ENCODE results near the gene FLAD1.

FLAD1 gene

DNA sequence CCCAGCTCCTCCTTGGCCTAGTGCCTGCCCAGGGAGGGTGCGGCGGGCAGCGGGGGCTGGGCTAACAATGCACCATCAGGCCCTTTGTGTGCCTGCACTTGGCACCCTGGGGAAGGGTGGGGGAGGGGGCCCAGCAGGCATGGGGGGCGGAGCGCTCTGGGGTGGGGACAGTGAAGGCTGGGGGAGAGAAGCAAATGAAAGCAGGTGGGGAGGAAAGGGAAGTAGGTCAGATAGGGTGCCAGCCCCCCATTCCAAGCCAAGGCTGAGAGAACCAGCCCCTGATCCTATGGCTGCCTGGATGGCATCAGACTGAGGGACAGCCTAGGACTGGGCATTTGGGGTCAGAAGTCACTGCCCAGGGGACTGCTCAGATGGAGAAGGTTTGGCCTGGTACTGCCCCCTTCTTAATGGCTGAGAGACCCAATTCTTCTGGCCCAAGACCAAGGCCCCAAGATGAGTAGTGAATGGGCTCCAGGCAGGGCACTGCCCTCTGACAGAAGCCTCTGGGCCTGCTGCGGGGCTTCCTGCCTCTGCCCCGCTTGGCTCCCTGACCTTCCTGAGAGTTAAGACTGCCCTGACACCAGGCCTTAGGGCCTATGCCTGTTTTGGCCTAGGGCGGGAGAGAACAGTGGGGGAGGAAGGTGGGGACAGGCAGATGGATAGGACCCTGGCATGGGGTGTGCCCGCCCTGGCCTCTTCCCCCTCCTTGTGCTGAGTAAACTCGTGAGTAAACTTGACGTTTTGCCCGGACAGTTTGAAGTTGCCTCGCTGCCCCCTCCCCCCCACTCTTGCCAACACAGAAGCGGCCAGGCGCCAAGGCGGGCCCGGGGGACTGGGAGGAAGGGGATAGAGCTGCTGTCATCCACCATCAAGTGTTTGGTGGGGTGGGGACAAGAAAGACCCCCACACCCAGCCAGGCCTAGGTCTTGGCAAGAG, 22.2 kb downstream of the FLAD1 start:
- peak in 3 of 4 experiments; percentile 49 to 62 (median 60) for DNase-seq

DNA sequence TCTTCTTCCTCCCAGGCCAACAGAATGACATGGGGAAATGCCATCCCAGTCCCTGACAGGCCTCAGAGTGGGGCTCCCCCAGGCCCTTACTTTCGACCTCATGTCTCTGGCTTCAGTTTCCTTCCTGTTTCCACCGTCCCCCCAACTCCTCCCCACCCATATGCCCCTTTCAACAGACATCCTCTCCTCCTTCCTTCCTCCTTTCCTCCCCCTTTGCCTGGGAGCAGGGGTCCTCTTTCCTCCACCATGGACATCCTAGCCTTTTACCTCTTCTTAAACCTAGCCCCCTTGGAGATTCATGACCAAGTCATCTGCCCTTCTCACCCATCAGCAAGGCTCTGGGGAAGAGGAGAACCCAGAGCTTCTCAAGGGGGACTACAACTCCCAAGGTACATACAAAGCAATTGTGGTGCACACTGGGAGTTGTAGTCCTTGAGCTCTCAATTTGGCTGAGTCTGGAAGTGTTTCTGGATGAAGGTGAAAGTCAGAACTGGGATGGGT, 23.5 kb downstream of the FLAD1 start:
- peak in 3 of 4 experiments; percentile 73 to 75 (median 74) for DNase-seq

DNA sequence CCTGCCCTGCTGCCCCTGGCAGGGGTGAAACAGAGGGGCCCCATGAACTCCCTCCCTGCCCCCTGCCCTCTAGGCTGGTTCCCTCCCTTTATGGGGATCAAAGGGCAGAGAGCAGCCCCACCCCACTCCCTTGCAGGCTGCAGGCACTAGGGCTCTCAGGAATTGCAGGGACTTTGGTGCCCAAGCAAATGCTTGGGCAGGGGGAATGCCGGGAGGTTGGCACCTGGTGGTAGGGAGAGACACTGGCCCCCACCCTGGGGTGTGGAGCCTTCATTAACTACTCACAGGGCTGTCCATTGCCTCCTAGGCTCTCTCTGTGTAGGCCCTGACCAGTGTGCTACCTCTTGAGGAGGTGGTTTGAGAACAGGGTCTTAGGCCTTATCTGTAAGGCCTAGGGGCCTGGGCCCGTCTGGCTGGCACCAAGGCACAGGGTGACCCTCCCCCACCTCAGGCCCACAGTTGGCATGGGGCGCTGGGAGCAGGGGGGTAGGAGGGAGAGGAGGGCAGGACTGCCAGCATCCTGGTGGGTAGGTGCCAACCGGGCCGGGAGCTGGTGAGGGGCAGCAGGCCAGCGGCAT, 24.2 kb downstream of the FLAD1 start:
- no peak for DNase-seq

DNA sequence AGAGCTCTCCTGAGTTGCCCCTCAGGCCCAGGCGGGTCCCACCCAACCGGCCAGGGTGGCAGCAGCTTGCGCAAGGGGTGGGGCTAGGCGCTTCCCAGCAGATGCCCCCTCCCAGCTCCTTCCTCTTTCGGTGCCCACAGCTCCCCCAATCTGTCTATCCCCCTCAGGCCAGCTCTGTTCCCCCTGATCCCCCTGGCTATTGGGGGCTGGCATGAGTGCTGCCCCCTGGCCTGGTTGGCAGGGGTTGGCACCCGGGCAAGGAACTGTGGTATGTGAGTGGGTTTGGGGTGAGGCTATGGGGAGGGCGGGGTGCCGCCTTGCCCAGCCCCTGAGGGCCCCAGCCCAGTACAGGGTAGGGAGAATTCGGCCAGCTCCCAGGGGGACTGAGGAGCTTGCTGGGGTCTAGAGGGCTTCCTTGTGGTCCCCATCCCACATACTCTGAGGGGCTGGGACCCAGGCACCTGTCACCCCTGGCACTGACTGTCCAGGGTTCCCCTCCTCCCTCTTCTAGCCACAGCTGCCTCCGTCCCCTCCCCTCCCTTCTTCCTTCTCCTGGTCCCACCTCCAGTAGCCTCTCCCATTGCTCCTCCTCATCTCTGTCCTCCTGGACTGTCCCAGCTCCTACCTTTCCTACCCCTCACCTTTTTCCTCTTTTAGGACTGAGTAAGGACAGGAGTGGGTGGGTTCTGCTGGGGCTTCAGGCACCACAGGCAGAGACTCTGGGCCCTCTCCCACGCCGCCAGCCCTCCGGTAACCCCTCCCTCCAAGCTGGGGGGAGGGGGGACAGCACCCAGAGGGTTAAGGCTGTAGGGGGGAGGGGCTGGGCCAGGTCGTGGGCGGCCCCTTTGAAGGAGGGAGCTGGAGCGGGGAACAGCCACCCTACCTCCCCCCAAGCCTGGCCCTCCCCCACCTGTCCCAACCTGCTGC, 25.1 kb downstream of the FLAD1 start:
- DNase-seq: peak in 3 of 4 experiments; percentile 32 to 70 (median 62)

DNA sequence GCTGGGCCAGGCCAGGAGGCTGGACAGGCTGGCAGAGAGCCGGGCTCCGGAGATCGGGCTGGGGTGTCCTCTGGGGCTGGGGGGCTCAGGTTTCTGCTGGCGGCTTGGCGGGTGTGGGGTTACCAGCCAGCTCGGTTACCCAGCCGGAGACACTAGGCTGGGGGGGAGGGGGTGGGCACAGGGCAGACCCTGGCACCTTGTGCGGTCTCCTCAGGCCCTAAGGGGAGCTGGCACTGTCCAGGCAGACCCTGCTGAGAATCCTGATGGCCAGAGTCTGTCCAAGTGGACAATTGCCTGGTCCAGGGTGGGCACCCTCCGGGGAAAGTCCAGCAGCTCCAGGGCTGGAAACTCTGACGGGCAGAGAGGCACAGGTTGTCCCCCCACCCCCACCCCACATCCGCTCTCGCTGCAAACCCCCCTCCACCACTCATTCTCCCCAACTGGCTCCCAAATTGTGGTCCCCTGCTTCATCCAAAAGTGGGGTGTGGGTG, 26.1 kb downstream of the FLAD1 start:
- DNase-seq: no peak

DNA sequence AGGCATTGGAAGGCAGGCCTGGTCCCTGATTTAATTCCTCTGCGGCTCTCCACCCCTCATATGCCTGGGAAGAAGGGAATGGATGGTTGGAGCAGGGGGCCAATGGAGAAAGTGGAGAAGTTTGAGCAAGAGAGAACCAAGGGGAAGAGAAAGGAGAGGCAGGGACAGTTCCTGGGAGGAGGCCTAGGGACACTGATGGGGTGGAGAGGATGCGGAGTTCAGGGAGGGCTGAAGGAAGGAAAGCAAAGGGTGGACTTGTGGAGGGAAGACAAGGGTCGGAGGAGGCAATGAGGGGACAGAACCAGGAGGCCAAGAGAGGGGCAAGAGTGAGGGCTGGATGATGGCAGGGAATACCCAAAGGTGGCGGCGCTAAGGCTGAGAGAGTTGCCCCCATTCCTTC, 26.6 kb downstream of the FLAD1 start:
- DNase-seq: no peak

DNA sequence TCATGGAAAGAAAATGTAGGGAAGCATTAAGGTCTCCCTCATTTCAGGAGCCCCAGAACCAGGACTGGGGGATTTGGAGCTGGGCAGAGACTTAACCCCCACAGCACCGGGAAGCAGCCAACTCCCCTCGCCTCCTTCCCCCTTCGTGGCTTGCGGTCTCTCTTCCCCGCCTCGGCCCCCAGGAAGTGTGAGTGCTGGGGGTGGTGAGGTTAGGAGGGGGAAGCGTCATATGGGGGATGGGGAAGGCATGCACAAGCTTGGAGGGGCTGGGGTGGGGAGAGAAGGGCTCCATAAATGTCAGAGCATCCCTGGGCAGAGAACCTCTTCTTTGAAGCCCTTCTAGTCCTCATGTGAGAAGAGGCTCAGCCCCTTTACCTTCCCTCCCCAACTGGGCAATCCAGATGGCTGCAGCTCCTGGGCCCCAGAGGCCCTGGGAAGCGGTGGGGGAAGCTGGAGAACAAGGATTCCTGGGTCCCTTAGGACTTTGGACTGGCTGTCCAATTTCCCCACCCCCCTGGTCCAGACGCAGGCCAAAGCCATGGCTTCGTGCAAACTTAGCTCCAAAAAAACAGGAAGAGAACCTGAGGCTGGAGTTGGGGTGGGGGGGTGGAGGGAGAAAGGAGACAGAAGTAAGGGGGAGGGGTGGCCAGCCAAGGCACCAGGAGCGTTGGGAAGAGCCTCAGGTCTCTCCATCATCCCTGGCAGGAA, 27.2 kb downstream of the FLAD1 start:
- peak in 3 of 4 experiments; percentile 24 to 49 (median 44) for DNase-seq

DNA sequence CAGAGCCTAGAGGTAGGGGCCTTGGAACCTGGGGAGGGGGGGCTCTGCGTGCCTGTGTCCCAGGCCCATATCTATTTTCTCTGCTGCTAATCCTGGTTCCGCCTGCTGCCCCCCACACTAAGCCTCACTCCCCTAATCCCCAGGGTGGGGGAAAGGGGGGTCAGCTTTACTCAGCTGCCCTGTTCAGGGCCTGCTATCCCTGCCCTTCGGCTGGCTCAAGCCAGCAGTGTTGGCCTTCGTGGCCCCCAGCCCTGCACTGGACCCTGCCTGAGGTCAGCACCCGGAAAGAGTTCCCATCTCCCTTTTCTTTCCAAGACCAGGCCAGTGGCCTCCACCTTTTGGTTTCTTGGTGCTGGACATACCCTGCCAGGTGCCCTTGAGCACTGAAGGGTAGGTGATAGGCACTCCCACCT, 27.9 kb downstream of the FLAD1 start:
- DNase-seq: no peak

DNA sequence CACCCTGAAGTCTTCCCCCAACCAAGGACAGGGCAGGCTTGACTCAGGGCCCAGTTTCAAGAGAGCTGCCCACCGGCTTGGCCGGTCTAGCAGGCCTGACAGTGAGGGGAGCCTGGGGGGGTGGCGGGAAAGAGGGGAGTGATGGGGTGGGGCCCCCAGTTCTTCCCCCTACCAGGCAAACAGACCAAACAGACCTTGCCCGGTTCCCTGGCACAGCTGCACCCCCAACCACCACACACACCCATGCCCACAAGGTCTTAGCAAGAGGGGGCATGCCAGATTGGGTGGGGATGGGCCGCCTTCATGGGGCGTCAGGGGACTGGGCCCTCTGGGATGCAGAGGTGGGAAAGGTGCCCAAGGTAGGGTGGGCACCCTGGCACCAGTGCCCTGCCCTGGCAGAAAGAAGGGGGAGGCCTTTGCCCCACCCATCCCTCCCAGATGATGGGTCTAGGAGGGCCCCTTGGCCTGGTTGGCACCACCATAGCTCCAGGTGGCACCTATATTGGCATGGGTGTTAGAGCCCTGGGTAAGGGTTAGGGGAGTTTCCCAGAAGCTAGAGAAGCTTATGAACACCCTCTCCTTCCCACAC, 28.4 kb downstream of the FLAD1 start:
- DNase-seq: no peak

DNA sequence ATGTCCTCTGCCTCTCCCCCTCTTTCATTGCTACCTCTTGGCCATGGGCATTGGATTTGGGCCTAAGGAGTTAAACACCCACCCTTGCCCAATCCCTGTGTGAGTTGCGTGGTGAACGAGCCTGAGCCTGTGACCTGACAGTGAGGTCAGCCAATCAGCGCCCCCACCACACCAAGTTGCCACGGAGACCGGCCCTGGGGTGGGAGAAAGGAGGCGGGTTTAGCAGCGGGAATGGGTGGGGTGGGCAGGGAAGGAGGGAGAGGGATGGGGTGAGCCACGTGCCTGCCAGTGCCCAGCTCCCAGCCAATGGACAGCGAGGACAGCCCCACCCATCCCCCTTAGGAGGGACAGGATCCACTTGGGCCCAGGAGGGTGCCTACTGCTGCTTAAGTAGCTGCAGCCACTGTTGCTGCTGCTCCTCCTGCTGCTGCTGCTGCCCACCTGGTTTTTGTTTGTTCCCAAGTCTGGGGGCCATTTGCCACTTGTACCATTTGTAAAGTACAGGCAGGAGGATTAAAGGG, 28.9 kb downstream of the FLAD1 start:
- peak; percentile 75 to 90 (median 84) for DNase-seq

DNA sequence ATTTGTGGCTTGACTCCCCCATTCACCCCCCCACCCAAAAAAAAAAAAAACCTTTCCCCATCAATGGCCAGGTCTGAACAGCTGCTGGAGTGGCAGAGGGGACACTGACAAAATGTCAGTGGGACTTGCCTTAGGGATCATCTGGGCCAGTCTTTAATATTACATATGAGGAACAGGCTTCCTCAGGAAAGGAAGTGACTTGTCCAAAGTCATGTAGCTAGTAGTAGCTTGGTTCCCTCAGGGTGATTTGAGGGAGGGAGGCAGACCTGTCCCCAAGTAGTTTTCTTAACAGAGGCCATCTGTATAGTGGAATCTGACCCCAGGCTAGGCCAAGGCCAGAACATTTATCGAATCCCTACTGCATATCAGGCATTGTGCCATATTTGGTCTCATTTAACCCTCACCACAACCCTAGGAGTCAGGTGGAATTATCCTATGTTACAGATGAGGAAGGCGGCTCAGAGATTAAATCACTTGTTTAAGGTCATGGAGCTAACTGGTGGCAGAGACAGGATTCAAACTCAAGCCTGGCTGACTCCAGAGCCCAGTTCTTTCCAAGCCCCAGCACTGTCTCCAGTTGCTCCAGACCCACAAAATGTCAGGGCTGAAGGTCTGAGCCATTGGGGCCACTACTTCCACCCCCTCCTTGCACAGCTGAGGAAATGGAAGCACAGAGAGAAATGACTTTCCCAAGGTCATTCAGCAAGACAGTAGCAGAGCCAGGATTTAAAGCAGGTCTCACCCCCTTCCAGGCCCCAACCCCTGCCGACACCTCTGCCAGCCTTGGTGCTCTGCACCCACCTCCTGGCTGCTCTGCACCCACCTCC, 29.8 kb downstream of the FLAD1 start:
- peak in 3 of 4 experiments; percentile 56 to 63 (median 60) for DNase-seq

DNA sequence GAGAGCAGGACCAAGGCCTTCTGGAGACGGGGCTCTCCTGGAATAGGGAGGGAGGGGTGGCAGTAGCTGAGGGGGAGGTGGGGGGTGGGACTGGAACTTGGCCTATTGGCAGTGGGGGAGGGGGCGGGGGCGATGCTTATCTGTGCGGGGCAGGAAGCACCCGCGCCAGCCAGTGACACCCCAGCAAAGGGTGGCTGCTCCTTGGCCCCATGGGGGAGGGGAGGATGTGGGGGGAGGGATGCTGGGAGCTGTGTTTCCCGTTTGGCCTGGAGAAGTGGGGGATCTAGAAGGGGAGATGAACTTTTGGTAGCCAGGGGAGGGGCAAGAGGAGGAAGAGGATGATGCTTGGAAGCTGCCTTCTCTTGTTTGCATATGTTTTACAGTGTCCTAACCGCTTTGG, 30.5 kb downstream of the FLAD1 start:
- no peak for DNase-seq

DNA sequence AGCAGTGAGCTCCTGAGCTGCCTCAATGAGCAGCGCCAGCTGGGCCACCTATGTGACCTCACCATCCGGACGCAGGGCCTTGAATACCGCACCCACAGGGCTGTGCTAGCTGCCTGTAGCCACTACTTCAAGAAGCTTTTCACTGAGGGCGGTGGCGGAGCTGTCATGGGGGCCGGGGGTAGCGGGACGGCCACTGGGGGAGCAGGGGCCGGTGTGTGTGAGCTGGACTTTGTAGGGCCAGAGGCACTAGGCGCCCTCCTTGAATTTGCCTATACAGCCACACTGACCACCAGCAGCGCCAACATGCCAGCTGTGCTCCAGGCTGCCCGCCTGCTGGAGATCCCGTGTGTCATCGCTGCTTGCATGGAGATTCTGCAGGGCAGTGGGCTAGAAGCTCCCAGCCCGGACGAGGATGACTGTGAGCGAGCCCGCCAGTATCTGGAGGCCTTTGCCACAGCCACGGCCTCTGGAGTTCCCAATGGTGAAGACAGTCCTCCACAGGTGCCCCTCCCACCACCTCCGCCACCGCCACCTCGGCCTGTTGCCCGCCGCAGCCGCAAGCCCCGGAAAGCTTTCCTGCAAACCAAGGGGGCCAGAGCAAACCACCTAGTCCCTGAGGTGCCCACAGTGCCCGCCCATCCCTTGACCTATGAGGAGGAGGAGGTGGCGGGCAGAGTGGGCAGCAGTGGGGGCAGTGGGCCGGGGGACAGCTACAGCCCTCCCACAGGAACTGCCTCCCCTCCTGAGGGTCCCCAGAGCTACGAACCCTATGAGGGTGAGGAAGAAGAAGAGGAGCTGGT, 31.8 kb downstream of the FLAD1 start:
- no peak for DNase-seq

DNA sequence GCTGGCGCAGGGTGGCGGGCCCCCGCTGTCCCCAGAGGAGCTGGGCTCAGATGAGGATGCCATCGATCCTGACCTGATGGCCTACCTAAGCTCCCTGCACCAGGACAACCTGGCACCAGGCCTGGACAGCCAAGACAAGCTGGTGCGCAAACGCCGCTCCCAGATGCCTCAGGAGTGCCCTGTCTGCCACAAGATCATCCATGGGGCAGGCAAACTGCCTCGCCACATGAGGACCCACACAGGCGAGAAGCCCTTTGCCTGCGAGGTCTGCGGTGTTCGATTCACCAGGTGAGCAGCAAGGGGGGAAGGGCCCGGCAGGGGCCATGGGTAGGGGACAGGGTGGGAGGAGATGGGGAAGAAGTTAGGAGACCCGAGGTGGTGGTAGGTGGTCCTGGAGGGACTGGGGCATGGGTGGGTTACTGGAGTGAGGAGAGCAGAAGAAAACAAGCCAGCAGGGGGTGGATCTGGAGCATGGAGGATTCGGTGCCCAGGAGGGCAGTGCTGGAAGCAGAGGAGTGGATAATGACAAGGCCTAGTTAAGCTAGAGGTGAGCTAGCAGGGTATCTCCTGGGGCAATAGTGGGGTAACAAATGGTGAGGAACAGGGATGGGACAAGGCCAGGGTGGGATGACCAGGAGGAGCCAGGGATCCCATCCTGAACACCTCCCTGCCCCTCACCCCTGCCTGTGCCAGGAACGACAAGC, 32.5 kb downstream of the FLAD1 start:
- DNase-seq: no peak

DNA sequence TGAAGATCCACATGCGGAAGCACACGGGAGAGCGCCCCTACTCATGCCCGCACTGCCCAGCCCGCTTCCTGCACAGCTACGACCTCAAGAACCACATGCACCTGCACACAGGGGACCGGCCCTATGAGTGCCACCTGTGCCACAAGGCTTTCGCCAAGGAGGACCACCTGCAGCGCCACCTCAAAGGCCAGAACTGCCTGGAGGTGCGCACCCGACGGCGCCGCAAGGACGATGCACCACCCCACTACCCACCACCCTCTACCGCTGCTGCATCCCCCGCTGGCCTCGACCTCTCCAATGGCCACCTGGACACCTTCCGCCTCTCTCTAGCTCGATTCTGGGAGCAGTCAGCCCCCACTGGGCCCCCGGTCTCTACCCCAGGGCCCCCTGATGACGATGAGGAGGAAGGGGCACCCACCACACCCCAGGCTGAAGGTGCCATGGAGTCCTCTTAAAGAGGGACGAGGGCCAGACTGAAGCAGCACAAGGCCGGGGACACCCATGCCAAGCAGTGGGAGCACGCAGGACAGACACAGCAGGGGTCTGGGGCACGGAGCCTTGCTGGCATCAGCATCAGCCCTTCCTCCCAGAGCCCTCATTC, 33.2 kb downstream of the FLAD1 start:
- DNase-seq: no peak

DNA sequence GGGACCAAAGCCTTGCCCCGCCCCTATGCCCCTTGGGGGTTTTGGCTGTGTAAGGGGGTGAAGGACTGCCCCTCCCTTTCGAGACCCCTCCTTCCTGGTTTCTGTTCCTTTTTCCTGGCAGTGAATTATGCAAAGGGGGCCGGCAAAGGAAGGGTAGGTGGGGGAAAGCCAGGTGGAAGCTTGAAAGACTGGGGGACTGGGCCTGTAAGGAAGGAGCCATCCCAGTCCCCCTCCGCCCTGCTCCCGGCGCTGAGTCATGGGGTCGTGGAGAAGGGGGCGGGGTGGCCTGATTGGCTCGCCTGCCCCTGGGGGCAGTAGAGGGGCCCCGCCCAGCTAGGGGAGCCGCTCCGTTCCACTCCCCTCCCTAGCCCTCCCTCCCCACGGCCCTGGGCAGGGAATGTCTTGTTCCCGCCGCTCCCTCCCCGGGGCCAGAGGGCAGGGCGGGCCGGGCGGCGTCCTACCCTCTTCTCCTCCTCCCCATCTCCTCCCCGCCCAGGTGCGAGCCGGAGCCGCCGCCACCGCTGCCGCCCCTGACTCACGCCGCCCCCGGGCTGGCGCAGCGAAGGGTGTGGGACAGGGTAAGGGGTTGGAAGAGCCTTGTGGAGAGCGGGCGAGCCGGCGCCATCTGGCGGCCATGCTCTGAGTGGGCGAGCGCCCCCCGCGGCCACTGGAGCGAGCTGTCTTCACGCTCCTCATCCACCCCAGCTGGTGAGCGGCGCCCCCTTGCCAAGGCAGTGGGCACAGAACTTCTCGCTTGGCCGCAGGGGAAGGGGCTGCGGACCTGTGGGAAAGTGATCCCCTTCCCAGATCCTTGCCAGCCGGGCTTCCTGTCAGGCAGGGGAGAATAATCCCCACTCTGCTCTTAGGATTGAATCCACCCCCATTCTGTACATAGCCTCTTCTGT, 34.1 kb downstream of the FLAD1 start:
- peak; percentile 80 to 92 (median 86) for DNase-seq

DNA sequence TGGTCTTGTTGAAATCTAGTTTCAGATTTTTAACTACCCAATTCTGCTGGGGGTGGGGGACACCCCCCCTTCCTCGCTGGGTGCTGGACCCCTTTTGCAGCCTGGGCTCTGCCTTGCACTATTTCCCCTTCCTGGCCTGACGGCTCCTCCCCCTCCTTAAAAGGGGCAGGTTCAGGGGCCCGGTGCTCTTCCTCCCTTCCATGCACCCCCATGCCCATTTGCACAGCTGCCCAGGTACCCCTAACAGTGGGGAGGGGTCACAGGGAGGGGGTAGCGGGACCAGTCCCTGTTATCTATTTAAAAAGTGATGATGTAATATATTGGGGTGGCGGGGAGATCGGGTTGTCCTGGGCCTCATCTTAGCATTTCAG, 34.8 kb downstream of the FLAD1 start:
- DNase-seq: peak in 1 of 4 experiments; percentile 18
